8988T (cell line): ENCODE data around the gene ZNF280A.

ENCODE experiments used
- DNase-seq: peaks from one replicate; pipeline ENCODE4 v3.0.0; 2011

Gene ZNF280A, protein sequence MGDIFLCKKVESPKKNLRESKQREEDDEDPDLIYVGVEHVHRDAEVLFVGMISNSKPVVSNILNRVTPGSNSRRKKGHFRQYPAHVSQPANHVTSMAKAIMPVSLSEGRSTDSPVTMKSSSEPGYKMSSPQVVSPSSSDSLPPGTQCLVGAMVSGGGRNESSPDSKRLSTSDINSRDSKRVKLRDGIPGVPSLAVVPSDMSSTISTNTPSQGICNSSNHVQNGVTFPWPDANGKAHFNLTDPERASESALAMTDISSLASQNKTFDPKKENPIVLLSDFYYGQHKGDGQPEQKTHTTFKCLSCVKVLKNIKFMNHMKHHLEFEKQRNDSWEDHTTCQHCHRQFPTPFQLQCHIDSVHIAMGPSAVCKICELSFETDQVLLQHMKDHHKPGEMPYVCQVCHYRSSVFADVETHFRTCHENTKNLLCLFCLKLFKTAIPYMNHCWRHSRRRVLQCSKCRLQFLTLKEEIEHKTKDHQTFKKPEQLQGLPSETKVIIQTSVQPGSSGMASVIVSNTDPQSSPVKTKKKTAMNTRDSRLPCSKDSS

GRCh38 chr22:22520020-22520656 is at the start of gene ZNF280A:
Gene ZNF280A (minus strand): TSS chr22:22520270. CDS start chr22:22515630, 4,640 bp downstream.
- peak; percentile 28 for DNase-seq

- no peak for DNase-seq
These were observed 49.1 kb upstream of the ZNF280A start for GRCh38 chr22:22569218-22569617.

DNA sequence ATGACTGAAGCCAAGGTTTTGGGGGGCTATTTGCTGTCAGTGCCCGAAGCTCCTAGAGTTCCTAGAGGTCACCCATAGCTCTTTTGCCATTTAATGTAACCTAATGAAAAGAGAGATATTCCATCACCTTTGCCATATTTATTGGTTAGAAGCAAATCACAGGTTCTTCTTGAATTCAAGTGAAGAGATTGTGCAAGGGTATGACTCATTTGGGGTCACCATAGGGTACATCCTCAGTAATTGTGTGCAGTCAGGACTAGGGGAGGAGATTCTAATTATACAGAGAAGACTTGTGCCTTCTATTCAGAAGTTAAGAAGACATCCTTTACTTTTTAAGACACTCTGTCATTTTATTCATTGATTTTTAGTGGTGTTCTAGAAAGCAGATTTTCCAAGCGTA is 45.9 kb upstream of the ZNF280A start:
- no peak for DNase-seq

DNA sequence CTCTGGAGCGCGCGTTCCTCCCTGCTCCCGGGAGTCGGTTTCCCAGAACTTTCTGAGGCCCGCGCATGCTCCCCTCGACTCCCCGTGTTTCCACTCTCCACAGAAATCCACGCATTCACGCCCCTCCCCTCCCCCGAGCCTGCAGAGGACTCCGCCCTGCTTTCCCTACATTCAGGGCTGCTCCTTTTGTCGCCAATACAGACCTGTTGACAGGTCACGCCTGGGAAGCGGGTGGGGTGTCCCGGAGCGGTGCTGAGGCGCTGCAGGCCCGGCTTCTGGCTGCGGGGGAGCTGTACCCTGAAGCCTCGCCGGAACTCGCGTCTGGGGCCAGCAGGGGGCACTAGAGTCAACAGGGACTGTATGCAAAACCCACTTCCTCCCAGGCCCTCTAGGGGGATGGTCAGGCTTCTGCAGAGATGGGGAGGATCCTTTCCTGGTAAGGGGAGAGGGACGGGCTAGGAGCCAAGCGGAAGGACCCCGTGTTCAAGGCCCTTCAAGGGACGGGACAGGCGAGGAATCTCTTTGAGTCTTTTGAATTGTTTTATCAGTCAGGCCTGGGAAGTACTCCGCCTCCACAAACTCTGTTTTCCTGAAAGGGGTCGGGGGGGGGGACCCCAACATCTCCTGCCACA is 39.0 kb upstream of the ZNF280A start, which contains the start of gene PRAME:
TSS of gene PRAME (minus strand) at position 294 of the 632 bp plus-strand sequence. CDS start 2,433 bp downstream, outside the sequence.
- DNase-seq, result peak; percentile 83

- DNase-seq, result no peak
These were observed 38.3 kb upstream of the ZNF280A start for GRCh38 chr22:22558071-22558971.

GRCh38 chr22:22556995-22557925 is 37.2 kb upstream of the ZNF280A start:
- DNase-seq, result no peak

- DNase-seq, result no peak
These were observed 36.5 kb upstream of the ZNF280A start for GRCh38 chr22:22556578-22556977.

GRCh38 chr22:22555596-22555995 is 35.5 kb upstream of the ZNF280A start:
- DNase-seq, result no peak

- no peak for DNase-seq
These were observed 34.7 kb upstream of the ZNF280A start for GRCh38 chr22:22554587-22555284.

DNA sequence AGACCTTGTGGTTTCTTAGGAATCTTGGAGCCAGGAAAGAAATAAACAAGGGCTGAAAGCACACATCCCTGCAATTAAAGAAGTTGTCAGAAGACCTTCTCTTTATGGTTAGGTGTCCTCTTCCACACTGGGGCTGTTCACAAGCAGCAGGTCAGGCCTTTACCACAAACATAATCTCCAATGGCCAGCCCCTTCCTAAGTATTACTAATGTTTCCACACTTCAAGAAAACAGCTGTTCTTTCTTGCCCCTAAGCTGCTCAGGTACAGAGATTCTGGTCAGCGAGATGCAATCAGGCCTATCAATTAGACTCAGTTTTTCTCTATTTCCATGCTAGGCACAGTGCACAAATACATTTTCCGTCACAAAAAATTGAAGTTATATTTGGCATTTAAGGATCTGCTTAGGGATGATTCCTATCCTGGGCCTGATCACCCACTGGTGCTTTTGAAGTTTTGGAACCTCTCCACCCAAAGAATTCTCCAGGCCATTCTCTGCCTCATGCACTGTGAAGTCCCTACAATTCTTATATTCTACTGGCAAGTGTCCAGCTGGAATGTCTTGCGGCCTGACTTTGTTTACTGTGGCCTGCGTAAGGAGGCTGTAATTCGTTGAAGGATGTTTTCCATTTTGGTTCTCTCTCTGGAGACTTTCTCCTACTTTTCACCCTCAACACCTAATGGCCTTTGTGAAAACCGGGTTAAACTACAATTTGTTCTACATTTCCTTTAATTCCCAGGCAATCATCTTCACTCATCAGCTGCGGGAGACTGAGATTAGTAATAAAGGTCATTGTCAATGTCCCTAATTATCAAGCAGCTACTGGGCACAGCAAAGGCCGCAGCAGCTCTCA is 33.9 kb upstream of the ZNF280A start:
- no peak for DNase-seq

- no peak for DNase-seq
These were observed 33.1 kb upstream of the ZNF280A start for GRCh38 chr22:22553141-22553540.

DNA sequence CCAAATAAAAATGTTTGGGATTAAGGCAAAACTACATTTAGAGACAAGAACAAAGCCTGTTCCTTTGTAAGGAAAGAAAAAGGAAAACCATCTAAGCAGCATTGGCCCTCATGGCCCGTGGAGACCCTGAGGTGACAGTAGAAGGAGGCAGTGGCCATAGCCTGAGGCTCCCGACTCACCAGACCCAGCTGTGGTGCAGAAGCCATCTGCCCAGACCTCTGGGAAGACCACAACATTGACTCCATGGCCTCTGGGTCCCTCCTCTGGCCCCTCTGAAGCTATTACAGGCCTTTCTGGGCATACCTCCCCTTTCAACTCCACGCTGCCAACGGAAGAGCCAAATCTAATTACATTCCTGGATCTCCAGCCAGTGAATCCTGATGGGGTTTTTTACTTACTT is 32.6 kb upstream of the ZNF280A start:
- DNase-seq, result no peak

GRCh38 chr22:22550789-22551434 is 30.8 kb upstream of the ZNF280A start:
- DNase-seq, result no peak

GRCh38 chr22:22548910-22549309 is 28.8 kb upstream of the ZNF280A start:
- DNase-seq, result no peak

GRCh38 chr22:22548317-22548716 is 28.2 kb upstream of the ZNF280A start:
- no peak for DNase-seq

- DNase-seq, result no peak
These were observed 27.7 kb upstream of the ZNF280A start for GRCh38 chr22:22547692-22548300.

DNA sequence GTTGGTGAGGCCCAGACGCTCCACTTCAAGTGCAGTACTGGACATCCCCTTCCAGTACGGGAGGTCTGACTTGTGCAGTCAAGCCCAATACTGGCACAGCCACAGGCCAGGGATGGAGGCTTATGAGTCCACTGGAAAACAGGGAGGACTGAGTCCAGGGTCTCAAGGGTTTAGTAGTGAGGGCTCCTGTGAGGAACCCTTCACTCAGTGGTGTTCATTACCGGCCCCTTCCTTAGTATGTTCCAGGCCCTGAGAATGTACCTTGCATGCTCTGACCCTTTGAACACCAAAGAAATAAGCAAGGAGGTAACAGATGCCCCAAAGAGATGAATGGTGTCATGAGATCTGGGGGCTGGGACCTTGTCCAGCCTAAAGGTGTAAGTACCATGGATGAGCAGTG is 27.2 kb upstream of the ZNF280A start:
- DNase-seq, result no peak

GRCh38 chr22:22546490-22546889 is 26.4 kb upstream of the ZNF280A start:
- no peak for DNase-seq

DNA sequence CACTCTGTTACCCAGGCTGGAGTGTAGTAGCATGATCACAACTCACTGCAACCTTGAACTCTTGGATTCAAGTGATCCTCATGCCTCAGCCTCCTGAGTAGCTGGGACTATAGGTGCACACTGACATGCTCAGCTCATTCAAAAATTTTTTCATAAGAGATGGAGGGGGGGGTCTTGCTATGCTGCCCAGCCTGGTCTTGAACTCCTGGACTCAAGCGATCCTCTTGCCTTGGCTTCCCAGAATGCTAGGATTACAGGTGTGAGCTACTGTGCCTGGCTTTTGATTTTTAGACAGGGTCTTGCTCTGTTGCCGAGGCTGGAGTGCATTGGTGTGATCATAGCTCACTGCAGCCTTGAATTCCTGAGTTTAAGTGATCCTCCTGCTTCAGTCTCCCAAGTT is 25.0 kb upstream of the ZNF280A start:
- DNase-seq, result no peak
